NOMO-1 treated with DMSO at 0.1 percent for 48 hours (cell line): Measurements from ENCODE around the gene OSCP1.
A peak's percentile ranks its signal among the peaks of the same experiment; 100 is the strongest.

ENCODE experiments used
- DNase-seq: peaks from one replicate; lab custom pipeline; 2025; ENCODE audit not compliant: unreplicated experiment; lab: John Stamatoyannopoulos, UW

Gene OSCP1

DNA sequence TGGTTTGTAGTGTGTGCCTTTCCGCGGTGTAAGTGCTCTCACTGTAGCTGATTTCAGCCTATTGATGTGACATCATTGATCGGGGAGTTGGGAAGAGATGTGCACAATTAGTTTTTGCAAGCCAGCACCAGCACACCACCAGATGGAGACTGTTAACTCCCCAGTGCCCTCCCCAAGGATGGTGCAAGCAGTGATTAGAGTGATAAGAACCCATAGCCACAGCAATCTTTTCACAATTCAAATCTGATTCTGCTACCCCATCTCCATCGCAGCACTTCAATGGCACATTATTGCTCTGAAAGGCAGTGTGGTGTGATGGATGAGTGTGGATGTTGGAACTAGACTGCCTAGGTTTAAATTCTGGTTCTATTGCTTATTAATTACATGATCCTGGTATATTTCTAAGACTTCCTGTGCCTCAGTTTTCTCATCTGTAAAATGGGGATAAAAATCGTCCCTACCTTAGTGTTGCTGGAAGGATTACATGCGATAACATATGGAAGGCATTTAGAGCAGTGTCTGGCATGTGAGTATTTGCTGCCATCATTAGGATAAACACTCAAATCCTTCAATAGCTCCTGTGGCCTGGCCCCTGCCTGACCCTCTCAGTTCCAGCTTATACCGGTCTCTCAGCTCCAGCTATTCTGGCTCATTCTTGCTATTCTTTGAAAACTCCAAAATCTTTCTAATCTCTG, 25.8 kb upstream of the OSCP1 start:
- no peak for DNase-seq

DNA sequence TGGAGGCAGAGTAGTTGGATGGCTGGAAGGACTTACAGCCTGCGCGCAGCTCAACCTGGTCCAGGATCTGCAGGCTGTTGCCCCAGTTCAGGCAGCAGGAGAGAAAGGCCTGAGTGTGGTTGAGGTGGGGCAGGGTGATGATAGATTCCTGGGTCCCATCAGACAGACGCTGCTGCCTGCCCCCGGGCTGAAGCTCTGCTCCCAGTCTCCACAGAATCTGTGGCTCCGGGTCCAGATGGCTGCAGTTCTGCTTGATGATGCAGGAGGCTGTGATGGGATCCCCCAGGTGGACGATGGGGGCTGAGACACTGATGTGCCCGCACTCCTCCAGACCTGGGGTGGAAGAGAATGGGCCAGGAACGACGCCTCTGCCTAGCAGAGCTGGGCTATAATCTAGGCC, 25.1 kb upstream of the OSCP1 start:
- no peak for DNase-seq

GRCh38 chr1:36472656-36473055, 22.4 kb upstream of the OSCP1 start:
- DNase-seq: no peak

- no peak for DNase-seq
Observed at GRCh38 chr1:36471830-36472641, 21.8 kb upstream of the OSCP1 start.

DNA sequence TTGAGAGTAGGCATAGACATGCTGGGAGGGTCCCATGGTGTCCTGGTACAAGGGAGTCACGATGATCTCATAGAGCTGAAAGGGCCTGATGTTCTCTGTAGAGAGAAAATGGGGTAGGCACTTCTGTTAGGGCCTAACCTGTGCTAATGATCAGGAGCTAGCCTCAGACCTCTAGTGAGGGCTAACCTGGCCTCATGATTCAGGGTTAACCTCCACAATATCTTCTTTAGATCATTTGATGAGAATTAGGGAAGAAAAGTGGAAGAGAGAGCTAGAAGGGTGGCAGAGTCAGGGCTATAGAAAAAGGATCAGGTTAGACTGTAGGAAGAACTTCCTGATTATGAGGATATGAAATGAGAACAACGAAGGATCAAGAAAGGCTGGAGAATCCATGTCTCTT, 18.9 kb upstream of the OSCP1 start:
- no peak for DNase-seq

GRCh38 chr1:36467700-36468455, 17.6 kb upstream of the OSCP1 start:
- no peak for DNase-seq

- DNase-seq: no peak
Observed at GRCh38 chr1:36467027-36467410, 16.8 kb upstream of the OSCP1 start.

GRCh38 chr1:36466370-36467026, 16.2 kb upstream of the OSCP1 start:
- no peak for DNase-seq

GRCh38 chr1:36465731-36466369, 15.6 kb upstream of the OSCP1 start:
- DNase-seq: no peak

- no peak for DNase-seq
Observed at GRCh38 chr1:36464605-36465393, 14.5 kb upstream of the OSCP1 start.

DNA sequence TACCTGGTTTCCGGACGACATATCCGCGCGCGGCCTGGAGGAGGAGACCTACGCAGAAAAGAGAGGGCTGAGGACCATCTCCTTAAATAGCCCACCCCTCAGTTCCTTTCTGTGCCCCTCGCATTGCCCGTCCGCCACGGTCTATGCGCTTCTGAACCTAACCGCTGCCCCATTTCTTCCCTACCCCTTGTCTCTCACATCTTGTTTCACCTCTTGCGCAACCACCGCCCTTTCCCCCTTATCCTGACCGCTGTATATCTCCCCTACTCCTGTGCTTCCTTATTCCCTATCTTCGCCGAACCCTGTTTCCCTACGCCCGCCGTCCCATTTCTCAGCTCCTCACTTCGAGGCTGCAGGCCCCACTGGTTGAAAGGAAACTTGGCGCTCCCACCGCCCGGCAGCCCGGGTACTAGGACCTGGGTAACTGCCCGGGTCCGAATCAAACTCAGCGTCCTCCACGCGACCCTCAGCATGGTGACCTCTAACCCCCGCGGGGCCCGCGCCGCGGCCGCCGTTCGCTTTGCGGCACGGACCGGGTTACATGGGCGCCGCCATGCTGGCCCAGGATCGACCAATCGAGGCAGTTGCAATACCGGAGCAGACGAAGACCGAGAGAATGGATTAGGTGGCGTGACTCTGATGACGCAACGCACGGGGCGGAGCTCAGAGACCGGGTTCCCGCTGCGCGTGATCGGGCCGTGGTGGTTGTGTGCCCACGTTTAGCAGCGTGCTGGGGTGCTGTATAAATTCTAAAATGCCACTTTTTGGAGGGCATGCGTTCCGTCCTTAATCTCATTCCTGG, 13.8 kb upstream of the OSCP1 start, which contains the start of gene MRPS15:
TSS of gene MRPS15 (minus strand) at position 582 of the 802 bp plus-strand sequence. CDS start at position 473, 109 bp downstream.
- peak; percentile 95 for DNase-seq

GRCh38 chr1:36463463-36463802, 13.2 kb upstream of the OSCP1 start:
- DNase-seq: no peak

DNA sequence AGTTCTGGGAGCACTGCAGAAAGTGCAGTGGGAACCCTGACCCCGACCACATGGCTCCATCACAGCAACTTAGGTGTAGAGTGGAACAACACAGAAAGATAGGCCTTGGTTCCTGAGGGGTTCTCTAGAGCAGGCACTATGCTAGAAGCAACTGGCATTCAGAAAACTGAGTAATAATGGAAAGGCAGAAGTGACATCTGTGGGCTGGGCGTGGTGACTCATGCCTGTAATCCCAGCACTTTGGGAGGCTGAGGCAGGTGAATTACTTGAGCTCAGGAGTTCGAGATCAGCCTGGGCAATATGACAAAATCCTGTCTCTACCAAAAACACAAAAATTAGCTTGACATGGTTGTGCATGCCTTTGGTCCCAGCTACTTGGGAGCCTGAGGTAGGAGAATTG, 8.7 kb upstream of the OSCP1 start:
- DNase-seq: peak; percentile 54

DNA sequence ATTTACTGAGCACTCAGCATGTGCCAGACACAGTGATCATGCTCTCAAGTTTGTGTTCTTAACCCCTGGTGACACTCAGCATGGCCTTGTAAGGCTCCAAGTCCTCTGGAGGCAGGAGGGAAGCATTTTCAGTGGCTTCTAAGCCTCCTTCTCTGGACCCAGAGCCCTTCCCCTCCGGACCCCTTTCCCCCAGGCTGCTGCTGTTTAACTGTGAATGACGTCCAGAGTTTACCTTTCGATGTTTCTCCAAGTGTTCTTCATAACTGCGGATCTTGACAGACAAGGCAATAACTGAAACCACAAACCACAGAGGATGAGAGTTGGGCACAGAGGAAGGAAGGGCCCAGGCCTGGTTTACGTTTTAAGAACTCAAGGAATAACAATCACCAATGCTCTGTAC, 7.4 kb upstream of the OSCP1 start:
- DNase-seq: peak; percentile 66

- DNase-seq: no peak
Observed at GRCh38 chr1:36456391-36456928, 6.2 kb upstream of the OSCP1 start.

GRCh38 chr1:36455386-36455785, 5.1 kb upstream of the OSCP1 start:
- DNase-seq: no peak

- DNase-seq: no peak
Observed at GRCh38 chr1:36453600-36454388, 3.5 kb upstream of the OSCP1 start.

DNA sequence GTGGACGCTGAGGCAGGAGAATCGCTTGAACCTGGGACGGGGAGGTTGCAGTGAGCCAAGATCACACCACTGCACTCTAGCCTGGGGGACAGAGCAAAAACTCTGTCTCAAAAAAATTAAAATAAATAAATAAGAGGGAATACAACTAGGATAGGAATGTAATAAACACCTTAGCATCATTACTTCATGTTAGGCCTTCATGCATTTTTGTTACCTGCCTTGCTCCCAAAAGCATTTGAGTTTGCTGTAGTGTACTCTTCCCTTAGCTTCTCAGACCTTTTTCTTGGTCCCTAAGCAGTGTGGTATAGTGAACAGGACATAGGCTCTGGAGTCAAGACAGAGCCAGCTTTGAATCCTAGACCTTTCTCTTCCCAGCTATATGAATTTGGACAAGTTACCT, 2.8 kb upstream of the OSCP1 start:
- DNase-seq: no peak
